PFSK-1 (cell line): ENCODE data around the gene PTPN11.

ENCODE experiments used
- POLR2AphosphoS5 ChIP-seq: IDR thresholded peaks from 2 replicates; pipeline ENCODE4 v1.6.1; 2012; ENCODE audit warnings: low read depth, mild to moderate bottlenecking, control low read depth, low read length, moderate library complexity
- REST ChIP-seq, 2 experiments: IDR thresholded peaks; 2 replicates each; pipeline versions ENCODE4 v1.6.1 to v1.8.0; 2011 to 2012; ENCODE audit warnings: low read depth in 2 of 2, low read length in 2 of 2, control low read depth in 1 of 2, inconsistent platforms in 1 of 2, mild to moderate bottlenecking in 1 of 2, moderate library complexity in 1 of 2; ENCODE audit not compliant: insufficient read depth in 1 of 2

DNA sequence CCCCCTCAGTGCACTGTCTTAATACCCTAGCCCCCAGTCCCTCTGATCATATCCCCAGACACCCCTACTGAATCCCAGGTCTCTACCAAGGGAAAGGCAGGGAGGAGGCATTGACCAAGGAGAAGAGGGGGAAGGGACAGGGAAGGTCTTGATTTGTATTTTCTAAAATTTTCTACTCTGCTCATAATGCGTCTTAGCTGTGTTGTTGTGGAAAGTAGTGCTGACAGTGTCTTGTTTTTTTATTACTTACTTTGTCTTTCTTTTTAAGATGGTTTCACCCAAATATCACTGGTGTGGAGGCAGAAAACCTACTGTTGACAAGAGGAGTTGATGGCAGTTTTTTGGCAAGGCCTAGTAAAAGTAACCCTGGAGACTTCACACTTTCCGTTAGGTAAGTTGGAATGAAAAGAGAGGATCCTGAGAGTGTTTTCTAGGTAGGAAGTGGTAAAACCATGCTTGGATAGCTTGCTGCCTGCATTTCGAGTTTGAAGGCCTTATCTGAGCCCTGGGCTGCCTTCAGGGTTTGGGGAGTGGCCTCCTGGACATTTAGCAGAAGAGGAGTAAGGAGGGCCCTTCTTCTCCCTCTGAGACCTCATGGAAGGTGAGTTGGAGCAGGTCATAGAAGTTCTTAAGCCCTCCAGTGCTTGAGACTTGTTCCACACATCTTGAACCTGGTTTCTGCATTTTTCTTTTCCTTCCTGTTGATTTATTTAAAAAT, 27.4 kb downstream of the PTPN11 start:
- TF ChIP-seq POLR2AphosphoS5 = no peak
- no peak for TF ChIP-seq REST (IDR thresholded peaks at IDR 0.05; ENCODE audit: insufficient read depth in 1 of 2, low read depth in 2 of 2, low read length in 2 of 2)
